HCT116 (cell line): ENCODE data around the gene EHF. TPM values are rescaled to one million over a fixed set of nuclear protein-coding genes. Genes with fewer than 3 reads are reported as not detected.

ENCODE experiments used
- ATAC-seq: fragments of 200-7000 bp; cut with Tn5 transposase; 2 replicates; pipeline ENCODE4 v1.9.1; 2020; ENCODE audit warnings: mild to moderate bottlenecking, moderate library complexity
- BruUV-seq: library from RNA; stranded (reverse); fragments of 400-500 nt; replicated peaks from 2 replicates; lab custom pipeline; 2021; lab: Mats Ljungman, UMichigan
- CTCF ChIA-PET: fragments of 300-600 bp; sonication (Branson Sonifier 250); formaldehyde crosslinking; loops from one replicate; lab custom pipeline; 2021; ENCODE audit warnings: antibody characterized with exemption; lab: Charles Lee
- POLR2A ChIA-PET: fragments of 300-600, 350-600 bp; sonication (Branson Sonifier 250); formaldehyde crosslinking; loops from one replicate; lab custom pipeline; 2021; ENCODE audit warnings: antibody characterized with exemption; lab: Charles Lee
- RAD21 ChIA-PET, 2 experiments: fragments of 300-600 bp; sonication (Branson Sonifier 250); formaldehyde crosslinking; loops; one replicate each; lab custom pipeline; 2023; ENCODE audit warnings: low total read pairs in 2 of 2; ENCODE audit not compliant: uncharacterized antibody in 2 of 2, unreplicated experiment in 2 of 2, low non-redundant PET in 1 of 2; lab: Charles Lee
- DNase-seq: peaks from one replicate; pipeline ENCODE4 v3.0.0-alpha.2; 2010; ENCODE audit warnings: low read depth, low spot score
- H2AFZ ChIP-seq: fragments of 200-600 bp; shearing (Covaris generic), sonication (generic); 2 replicates; pipeline ENCODE4 v1.6.1; 2017; ENCODE audit warnings: low read depth, mixed run types, mixed read lengths, antibody characterized with exemption, low read length; ENCODE audit not compliant: poor library complexity, severe bottlenecking
- H3K27ac ChIP-seq: 2 replicates; pipeline ENCODE4 v1.5.1; 2012; ENCODE audit warnings: low read depth, low read length
- H3K27me3 ChIP-seq: fragments of 200-600 bp; sonication (generic); 2 replicates; pipeline ENCODE4 v1.6.1; 2016; ENCODE audit warnings: mixed run types, low read length, mixed read lengths; ENCODE audit not compliant: insufficient read depth
- H3K36me3 ChIP-seq, 2 experiments: fragments of 200-500 bp in 1 of 2; fragments of 200-600 bp in 1 of 2; sonication (Bioruptor generic) in 1 of 2; sonication (generic) in 1 of 2; 2 replicates each; pipeline versions ENCODE4 v1.5.1 to v1.6.1; 2014 to 2016; ENCODE audit warnings: low read length in 2 of 2, inconsistent platforms in 1 of 2, mixed read lengths in 1 of 2, mixed run types in 1 of 2; ENCODE audit not compliant: insufficient read depth in 2 of 2, control insufficient read depth in 1 of 2
- H3K4me1 ChIP-seq, 2 experiments: fragments of 200-600 bp in 1 of 2; sonication (generic) in 1 of 2; 2 replicates each; pipeline versions ENCODE4 v1.5.1 to v1.6.1; 2012 to 2017; ENCODE audit warnings: low read length in 2 of 2, inconsistent platforms in 1 of 2, mild to moderate bottlenecking in 1 of 2, mixed read lengths in 1 of 2, mixed run types in 1 of 2, moderate library complexity in 1 of 2; ENCODE audit not compliant: insufficient read depth in 2 of 2, control insufficient read depth in 1 of 2
- H3K4me2 ChIP-seq: fragments of 200-600 bp; sonication (generic); 2 replicates; pipeline ENCODE4 v1.6.1; 2017; ENCODE audit warnings: mixed run types, low read length, mixed read lengths
- H3K4me3 ChIP-seq, 2 experiments: fragments of 200-600 bp in 1 of 2; sonication (generic) in 1 of 2; replicated peaks in 1 of 2; 2 replicates each; pipeline ENCODE4 v1.5.1; 2011 to 2016; ENCODE audit warnings: low read length in 2 of 2, control low read depth in 1 of 2, low read depth in 1 of 2, mild to moderate bottlenecking in 1 of 2, mixed read lengths in 1 of 2, mixed run types in 1 of 2
- H3K79me2 ChIP-seq: fragments of 200-600 bp; sonication (generic); 2 replicates; pipeline ENCODE4 v1.6.1; 2017; ENCODE audit warnings: mild to moderate bottlenecking, mixed run types, low read length, moderate library complexity, mixed read lengths; ENCODE audit not compliant: insufficient read depth
- H3K9ac ChIP-seq: fragments of 200-600 bp; sonication (generic); 2 replicates; pipeline ENCODE4 v1.6.1; 2016; ENCODE audit warnings: low read length, mixed read lengths
- H3K9me2 ChIP-seq: fragments of 200-600 bp; sonication (generic), shearing (Covaris generic); 2 replicates; pipeline ENCODE4 v1.6.1; 2017; ENCODE audit warnings: mixed run types, mild to moderate bottlenecking, moderate library complexity; ENCODE audit not compliant: insufficient read depth
- H3K9me3 ChIP-seq, 2 experiments: fragments of 200-500 bp in 1 of 2; fragments of 200-600 bp in 1 of 2; sonication (Bioruptor generic) in 1 of 2; sonication (generic) in 1 of 2; 2 replicates each; pipeline ENCODE4 v1.6.1; 2014 to 2017; ENCODE audit warnings: low read length in 2 of 2, mixed read lengths in 2 of 2, inconsistent platforms in 1 of 2, low read depth in 1 of 2, mild to moderate bottlenecking in 1 of 2, mixed run types in 1 of 2, moderate library complexity in 1 of 2; ENCODE audit not compliant: control insufficient read depth in 1 of 2, insufficient read depth in 1 of 2
- H4K20me1 ChIP-seq: fragments of 200-600 bp; sonication (generic), shearing (Covaris generic); 2 replicates; pipeline ENCODE4 v1.6.1; 2017; ENCODE audit warnings: mixed run types, mild to moderate bottlenecking, moderate library complexity; ENCODE audit not compliant: insufficient read depth
- CEBPB ChIP-seq: IDR thresholded peaks from 2 replicates; pipeline ENCODE4 v1.6.1; 2012; ENCODE audit warnings: low read depth
- CTCF ChIP-seq, 3 experiments: fragments of 200-600 bp in 1 of 3; sonication (generic) in 1 of 3; IDR thresholded peaks in 2 of 3; conservative IDR thresholded peaks in 1 of 3; 2 replicates each; pipeline ENCODE4 v1.5.1; 2012 to 2017; ENCODE audit warnings: low read depth in 2 of 3, low read length in 2 of 3, antibody characterized with exemption in 1 of 3, borderline replicate concordance in 1 of 3, control low read depth in 1 of 3, mild to moderate bottlenecking in 1 of 3, mixed read lengths in 1 of 3, mixed run types in 1 of 3, moderate library complexity in 1 of 3; ENCODE audit not compliant: insufficient read depth in 1 of 3
- EGR1 ChIP-seq: IDR thresholded peaks from 2 replicates; pipeline ENCODE4 v1.6.1; 2012; ENCODE audit warnings: low read depth
- ELF1 ChIP-seq: IDR thresholded peaks from 2 replicates; pipeline ENCODE4 v1.6.1; 2012; ENCODE audit warnings: low read depth, borderline replicate concordance
- EZH2 ChIP-seq: fragments of 200-600 bp; sonication (generic); IDR thresholded peaks from 2 replicates; pipeline ENCODE4 v1.6.1; 2017; ENCODE audit warnings: antibody characterized with exemption, mixed run types
- EZH2phosphoT487 ChIP-seq: fragments of 200-600 bp; IDR thresholded peaks from 2 replicates; pipeline ENCODE4 v1.6.1; 2018; ENCODE audit warnings: antibody characterized with exemption, borderline replicate concordance
- FOSL1 ChIP-seq: IDR thresholded peaks from 2 replicates; pipeline ENCODE4 v1.6.1; 2012; ENCODE audit warnings: low read depth
- JUND ChIP-seq: IDR thresholded peaks from 2 replicates; pipeline ENCODE4 v1.6.1; 2012
- POLR2AphosphoS5 ChIP-seq: IDR thresholded peaks from 2 replicates; pipeline ENCODE4 v1.6.1; 2011; ENCODE audit warnings: mild to moderate bottlenecking, low read depth, low read length, moderate library complexity
- SP1 ChIP-seq: IDR thresholded peaks from 2 replicates; pipeline ENCODE4 v1.6.1; 2012; ENCODE audit warnings: low read depth
- SRF ChIP-seq: IDR thresholded peaks from 2 replicates; pipeline ENCODE4 v1.6.1; 2012; ENCODE audit warnings: low read depth
- TCF7L2 ChIP-seq: IDR thresholded peaks from 2 replicates; pipeline ENCODE4 v1.7.0; 2011; ENCODE audit warnings: borderline replicate concordance, inconsistent platforms; ENCODE audit not compliant: insufficient read depth, insufficient read length; ENCODE audit errors: extremely low read depth
- YY1 ChIP-seq: IDR thresholded peaks from 2 replicates; pipeline ENCODE4 v1.6.1; 2011; ENCODE audit warnings: low read length, low read depth, moderate library complexity, mild to moderate bottlenecking; ENCODE audit not compliant: insufficient replicate concordance; ENCODE audit errors: extremely low read depth
- ZNF274 ChIP-seq: fragments of 200-500 bp; sonication (Bioruptor generic); IDR thresholded peaks from 2 replicates; pipeline ENCODE4 v1.6.1; 2014; ENCODE audit warnings: mild to moderate bottlenecking, low read depth, low read length, inconsistent platforms
- intact Hi-C: fragments of 100-400 bp; cut with micrococcal nuclease; formaldehyde crosslinking; loops from 2 replicates; pipeline ENCODE4 v1.10.0; 2022
- total RNA-seq: library from RNA; stranded (reverse); gene quantifications from one replicate; pipeline ENCODE4 v1.2.1, GENCODE V29; 2021; ENCODE audit not compliant: unreplicated experiment

EHF gene
- total RNA-seq, 1 experiment from 2014 or later: 51.5 TPM

- Histone ChIP-seq H2AFZ (no peak overlapping the region), H3K27ac (no peak overlapping the region), H3K79me2 (peaks cover 78% of the 10 kb centered on the region), H3K9me2 (no peaks in the 10 kb centered on the region), H4K20me1 (no peaks in the 10 kb centered on the region), H3K4me2 (peak overlapping the region; percentile 68), H3K9me3 (no peaks in the 10 kb centered on the region), H3K27me3 (no peaks in the 10 kb centered on the region), H3K4me3 (0 out of 4 replicates have a peak overlapping the region, but pooled peaks of 1 of the 2 experiments have one; percentile 57), H3K4me1 (peaks cover 10 to 89% of the 10 kb centered on the region in 2 experiments; a peak in 3 of 4 replicates), H3K9ac (0 out of 2 replicates have a peak overlapping the region, but pooled peaks have one; percentile 68), H3K36me3 (no peaks in the 10 kb centered on the region)
- ChIA-PET RAD21 (interaction anchor here in 1 of 2 experiments (0.7 kb wide), 1 partner anchor 19 kb away, joined by 3 read pairs; no protein-coding TSS in a partner anchor), POLR2A (no interaction called here), CTCF (no interaction called here)
- ATAC-seq (no peak), DNase-seq (no peak)
- intact Hi-C loops: no loop called here
- TF ChIP-seq EGR1: no peak
- TF ChIP-seq EZH2: no peak
- TF ChIP-seq TCF7L2: no peak
- TF ChIP-seq EZH2phosphoT487: no peak
- no peak for TF ChIP-seq FOSL1
- TF ChIP-seq ZNF274: no peak
- TF ChIP-seq CEBPB: no peak
- TF ChIP-seq CTCF (IDR thresholded peaks at IDR 0.05 in 2 of 3, conservative IDR thresholded peaks at IDR 0.05 in 1 of 3; ENCODE audit: borderline replicate concordance in 1 of 3, insufficient read depth in 1 of 3, low read depth in 2 of 3, low read length in 2 of 3): no peak
- no peak for TF ChIP-seq SRF
- TF ChIP-seq SP1: no peak
- no peak for TF ChIP-seq ELF1
- no peak for TF ChIP-seq POLR2AphosphoS5
- TF ChIP-seq JUND: no peak
- TF ChIP-seq YY1: no peak
- no TSS peak for BruUV-seq
Observed at GRCh38 chr11:34627197-34627596, 6.3 kb downstream of the EHF start.
